ENCODE data around the gene POLR1B.
"Not testable (repeated sequence)": the region's sequence is repeated elsewhere in the genome, so short reads cannot be mapped to it uniquely, and the experiment has no call there.

POLR1B gene

DNA sequence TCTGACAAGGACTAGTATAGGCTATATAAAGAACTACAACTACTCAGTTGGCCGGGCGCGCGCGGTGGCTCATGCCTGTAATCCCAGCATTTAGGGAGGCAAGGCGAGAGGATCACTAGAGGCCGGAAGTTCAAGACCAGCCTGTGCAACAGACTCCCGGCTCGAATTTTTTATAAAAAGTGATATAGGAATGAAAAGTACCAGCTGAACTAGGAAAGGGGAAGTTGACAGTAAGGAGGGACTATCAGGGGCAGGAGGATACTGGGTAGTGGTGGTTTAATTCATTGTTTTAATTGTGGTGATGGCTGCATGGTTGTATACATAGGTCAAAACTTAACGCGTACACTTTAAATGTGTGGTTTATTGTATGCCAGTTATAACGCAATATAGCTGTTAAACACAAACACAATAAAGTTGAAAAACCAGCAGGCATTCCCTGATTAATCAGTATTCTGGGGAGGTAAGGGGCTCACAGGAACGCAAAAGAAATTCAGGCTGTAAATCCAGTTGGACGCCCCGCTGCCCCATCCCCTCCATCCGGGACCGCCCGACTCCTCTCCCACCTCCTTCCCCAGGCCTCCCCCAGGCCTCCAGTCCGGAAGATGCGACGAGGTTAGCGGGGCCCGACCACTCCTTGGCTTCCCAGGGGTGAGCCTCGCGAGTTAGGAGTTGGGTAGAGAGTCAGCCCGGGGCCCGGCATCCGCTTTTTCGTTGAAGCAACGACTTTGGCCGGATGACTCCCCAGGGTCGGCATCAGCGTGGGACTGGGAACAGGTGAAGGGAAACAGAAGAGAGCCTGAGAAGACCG lies 746 bp upstream of the POLR1B start:
- peak; percentile 78 for DNase-seq

DNA sequence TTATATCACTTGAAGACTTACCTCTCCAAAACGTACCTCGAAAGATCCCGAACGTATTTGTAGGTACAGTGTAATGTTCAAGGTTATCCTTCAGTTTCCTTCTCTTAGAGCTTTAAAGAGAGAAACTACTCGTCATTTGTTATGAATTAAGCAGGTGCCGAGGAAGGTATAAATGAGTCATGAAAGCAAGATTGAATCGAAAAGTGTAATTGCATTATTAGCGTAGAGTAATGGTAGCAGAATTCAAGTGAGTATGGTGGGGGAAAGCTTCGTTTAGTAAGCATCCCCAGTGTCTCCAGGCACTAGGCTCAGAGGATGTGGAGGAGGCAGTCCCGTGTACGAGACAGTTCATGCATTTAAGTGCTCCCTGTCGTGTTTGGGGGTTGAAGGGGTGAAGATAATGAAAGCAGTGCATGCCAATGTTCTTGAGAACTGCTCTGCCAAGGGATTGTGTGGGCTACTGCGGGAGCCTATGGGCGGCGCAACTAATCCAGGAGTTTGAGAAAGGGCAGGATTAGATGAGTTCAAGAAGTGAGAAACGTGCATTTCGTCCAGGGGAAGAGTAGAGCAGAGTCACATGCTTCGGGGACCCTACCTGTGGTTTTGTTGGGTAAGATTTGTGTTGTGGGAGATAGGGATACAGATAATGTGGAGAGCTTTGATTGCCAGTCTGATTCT lies 858 bp downstream of the POLR1B start:
- DNase-seq: no peak

DNA sequence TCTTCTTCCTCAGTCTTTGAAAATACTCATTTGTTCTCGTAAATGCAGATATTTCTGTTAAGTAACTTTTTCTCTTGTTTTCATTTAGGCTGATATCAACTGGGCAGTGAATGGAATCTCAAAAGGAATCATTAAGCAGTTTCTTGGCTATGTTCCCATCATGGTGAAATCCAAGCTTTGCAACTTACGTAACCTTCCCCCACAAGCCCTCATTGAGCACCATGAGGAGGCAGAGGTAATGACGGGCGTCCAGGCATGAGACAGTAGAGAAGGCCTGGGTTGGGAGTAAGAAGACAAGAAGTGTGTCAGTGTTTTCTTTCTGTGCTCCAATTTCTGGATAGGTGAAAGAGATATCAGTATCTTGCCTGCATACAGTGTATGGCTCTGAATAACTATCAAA lies 5.1 kb downstream of the POLR1B start:
- DNase-seq: no peak

DNA sequence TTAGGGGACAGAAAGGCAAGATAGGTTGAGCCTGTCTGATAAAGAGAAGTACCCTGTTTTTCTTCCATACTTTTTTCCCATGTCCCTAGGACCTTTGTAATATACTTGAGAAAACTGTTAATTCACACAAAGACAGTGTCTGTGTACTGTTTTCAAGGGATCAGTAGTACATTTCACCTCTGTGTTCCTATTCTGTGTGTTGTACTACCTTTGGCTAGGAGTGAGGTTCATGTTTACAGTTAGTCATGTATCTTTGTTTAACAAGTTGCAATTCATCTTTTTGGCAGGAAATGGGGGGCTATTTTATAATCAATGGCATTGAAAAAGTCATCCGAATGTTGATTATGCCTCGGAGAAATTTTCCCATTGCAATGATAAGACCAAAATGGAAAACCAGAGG lies 6.7 kb downstream of the POLR1B start:
- no peak for DNase-seq

DNA sequence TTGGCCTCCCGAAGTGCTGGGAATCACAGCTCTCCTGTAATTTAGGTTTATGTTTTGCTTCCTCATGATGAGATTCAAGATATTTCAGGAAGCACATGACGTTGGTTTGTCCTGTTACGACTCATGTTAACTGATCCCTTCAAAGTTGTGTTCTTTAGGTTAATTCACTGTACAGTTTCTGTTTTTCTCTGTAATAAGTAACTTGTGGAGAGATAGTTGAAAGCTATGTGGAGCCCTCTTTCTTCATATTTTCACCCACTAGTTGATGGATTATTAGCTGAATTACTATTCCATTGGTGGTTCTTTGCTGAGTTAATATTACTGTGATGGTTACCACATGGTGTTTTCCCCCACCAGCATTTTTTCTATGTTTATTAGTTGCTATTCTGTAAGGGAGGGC lies 23.8 kb downstream of the POLR1B start:
- DNase-seq: no peak

DNA sequence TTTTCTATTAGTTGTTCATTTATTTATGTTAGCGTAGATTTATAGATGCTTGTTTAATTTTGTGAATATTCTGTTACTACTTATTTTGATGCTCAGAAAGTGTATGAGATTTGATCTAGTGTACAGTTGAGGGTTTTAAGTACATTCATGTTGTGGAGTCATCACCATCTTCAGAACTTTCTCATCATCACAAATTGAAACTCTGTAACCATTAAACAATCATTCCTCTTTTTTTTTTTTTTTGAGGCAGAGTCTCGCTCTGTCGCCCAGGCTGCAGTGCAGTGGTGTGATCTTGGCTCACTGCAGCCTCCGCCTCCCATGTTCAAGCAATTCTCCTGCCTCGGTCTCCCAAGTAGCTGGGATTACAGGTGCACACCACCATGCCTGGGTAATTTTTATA lies 24.2 kb downstream of the POLR1B start:
- not testable (repeated sequence) for DNase-seq

DNA sequence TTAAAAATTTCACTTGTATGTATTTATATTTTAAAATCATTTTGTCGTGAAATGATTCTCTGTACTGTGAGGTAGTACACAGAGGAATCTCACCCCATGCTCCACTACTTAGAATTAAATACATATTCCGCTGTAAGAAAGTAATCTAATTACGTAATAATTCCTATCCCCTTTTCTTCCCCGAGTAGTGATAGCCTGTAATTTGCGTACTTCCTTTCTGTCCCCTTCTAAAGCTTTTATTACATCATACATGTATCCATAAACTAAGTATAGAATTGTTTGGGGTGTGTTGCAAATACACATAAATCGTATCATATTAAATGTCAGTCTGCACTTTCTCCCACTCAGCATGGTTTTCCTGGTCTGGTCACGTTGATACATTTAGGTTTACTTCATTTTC lies 29.7 kb downstream of the POLR1B start:
- DNase-seq: no peak

DNA sequence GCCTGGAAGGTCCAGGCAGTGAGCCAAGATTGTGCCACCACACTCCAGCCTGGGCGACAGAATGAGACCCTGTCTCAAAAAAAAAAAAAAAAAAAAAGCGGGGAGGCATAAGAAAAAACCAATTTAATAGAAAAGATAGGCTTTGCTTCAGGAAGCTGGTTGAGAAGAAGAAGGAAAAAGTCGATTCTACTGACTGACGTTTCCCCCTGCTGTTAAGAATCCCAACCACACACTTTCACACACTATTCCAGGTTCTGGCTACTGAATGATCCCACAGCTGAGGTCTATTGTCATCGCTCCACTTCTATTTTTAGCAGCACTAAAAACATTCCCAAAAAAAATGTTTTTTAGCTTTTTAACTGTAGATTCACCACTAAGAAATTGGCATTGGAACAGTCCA lies 35.5 kb downstream of the POLR1B start:
- no peak for DNase-seq

DNA sequence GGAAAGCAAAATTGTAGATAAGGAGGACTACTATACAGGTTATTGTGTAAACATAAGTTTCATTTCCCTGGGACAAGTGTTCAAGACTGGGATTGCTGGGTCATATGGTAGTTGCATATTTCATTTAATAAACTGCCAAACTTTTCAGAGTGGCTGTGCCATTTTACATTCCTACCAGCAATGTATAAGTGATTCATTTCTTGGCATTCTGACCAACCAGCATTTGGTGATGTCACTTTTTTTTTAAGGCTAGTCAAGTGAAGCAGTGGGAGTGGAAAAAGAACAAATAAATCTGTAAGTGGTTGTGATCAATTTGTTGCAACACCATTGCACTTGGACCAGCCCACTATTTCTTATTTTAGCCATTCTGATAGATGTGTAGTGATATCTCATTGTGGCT lies 37.0 kb downstream of the POLR1B start:
- DNase-seq: no peak

DNA sequence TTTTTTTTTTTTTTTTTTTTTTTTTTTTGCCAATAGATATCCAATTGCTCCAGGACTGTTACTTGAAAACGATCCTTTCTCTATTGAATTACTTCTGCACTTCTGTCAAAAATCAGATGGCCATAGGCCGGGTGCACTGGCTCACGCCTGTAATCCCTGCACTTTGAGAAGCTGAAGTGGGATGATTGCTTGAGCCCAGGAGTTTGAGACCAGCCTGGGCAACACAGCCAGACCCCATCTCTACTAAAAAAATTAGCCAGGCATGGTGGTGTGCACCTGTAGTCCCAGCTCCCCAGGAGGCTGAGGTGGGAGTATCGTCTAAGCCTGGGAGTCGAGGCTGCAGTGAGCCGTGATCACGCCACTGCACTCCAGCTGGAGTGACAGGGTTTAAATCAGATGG lies 37.8 kb downstream of the POLR1B start:
- DNase-seq: no peak

DNA sequence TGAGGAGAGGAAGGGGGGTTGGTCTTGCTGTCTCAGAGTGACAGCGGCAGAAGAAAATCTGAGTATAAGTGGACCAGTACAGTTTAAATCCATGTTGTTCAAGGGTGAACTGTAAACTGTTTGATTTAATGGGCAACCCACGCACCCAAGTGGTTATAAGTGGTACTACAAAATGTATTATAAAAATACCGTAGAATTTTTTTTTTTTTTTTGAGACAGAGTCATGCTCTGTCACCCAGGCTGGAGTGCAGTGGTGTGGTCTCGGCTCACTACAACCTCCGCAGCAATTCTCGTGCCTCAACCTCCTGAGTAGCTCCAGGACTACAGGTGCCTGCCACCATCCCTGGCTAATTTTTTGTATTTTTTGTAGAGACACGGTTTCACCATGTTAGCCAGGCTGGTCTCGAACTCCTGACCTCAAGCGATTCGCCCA lies 40.1 kb downstream of the POLR1B start:
- DNase-seq: peak; percentile 44

DNA sequence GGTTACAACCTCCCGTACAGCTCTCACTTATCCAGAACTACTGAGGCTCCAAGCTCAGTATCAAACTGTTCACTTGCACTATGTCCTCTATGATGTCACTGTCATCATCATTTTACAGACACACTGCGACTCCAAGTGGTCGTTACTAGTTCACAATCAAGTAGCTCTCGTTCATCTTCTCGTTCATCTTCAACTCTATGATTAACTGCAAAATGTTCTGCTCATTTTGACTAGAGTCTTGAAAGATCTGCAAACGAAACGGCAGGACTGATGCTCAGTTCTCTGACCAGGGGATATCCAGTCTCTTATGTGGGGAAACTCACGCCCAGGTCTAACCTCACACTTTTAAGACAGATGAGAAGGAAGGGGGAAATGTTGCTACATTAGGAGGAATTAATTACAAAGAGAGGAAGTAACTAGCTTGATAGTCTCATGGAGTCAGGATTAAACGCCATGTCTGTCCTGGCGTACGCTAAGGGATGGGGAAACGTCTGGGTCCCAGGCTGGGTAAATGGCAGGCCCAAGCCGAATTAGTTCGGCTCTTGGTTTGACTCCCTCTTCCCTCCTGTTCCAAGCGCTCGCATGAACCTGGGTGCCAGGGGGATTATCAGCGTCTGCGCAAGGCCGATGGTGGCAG lies 41.4 kb downstream of the POLR1B start:
- peak; percentile 19 for DNase-seq

DNA sequence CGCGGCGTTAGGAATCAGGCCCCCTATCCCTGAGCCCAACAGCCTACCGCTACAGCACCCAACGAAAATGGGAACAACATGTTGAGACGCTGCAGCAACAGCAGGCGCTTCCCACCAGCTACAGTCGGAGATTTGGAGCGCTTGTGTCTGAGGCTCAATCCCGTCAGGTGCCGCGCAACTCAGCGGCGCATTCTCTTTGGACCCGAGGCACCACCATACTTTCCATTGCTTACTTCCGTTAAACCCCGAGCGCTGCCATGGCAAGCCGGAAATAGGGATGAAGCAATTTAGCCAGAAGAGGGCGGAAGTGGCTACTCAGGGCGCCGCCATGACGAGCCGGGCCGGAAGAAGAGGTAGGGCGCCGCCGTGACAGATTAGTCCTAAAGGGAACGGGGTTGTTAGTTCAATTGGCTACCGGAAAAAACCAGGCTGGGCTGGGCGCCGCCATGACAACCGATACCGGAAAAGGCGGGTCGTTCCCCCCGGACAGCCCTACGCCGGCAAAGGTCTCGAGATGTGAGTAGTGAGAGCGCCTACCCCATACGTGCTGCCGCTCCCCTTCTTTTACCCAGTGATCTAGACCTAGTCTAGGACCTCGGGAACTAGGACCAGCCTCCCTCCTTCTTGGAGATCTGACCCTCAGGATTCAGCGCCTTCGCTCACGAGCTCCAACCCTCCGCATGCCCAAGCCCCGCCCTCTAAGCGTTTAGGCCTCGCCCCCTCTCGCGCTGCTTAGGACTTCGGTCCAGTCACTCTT lies 42.0 kb downstream of the POLR1B start, which contains the start of gene CHCHD5:
Gene CHCHD5 (plus strand): TSS at position 476 of the 757 bp plus-strand sequence. CDS start 39 bp downstream, at position 515.
- DNase-seq: peak; percentile 89

DNA sequence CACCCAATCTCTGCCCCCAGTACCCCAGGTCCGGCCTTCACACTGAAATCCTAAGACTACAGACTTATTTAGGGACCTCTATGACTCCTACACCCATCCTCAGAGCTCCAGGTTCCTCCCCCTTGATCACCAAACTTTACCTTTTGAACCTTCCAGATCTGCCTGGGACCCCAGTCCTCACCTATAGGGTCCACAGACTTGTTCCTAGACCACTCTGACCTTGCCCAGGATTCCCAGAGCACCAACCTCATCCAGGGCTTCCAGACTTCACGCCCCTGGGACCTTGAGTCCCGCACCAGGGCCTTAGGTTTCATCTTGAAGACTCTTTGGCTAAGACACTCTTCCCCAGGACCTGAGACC lies 42.6 kb downstream of the POLR1B start:
- no peak for DNase-seq

DNA sequence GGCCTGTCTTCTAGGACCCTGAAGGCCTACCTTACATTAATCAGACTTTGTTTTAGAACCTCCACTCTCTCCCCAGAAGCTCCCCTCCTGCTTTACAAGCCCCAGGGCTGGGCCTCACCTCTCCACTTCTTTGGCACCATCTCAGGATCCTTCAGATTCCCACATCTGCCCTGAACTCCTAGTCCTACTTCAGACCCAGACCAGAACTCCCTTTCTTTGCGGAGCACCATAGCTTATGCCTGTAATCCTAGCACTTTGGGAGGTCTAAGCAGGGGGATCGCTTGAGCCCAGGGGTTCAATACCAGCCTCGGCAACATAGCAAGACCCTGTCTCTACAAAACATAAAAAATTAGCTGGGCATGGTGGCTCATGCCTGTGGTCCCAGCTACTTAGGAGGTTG lies 43.1 kb downstream of the POLR1B start:
- no peak for DNase-seq

DNA sequence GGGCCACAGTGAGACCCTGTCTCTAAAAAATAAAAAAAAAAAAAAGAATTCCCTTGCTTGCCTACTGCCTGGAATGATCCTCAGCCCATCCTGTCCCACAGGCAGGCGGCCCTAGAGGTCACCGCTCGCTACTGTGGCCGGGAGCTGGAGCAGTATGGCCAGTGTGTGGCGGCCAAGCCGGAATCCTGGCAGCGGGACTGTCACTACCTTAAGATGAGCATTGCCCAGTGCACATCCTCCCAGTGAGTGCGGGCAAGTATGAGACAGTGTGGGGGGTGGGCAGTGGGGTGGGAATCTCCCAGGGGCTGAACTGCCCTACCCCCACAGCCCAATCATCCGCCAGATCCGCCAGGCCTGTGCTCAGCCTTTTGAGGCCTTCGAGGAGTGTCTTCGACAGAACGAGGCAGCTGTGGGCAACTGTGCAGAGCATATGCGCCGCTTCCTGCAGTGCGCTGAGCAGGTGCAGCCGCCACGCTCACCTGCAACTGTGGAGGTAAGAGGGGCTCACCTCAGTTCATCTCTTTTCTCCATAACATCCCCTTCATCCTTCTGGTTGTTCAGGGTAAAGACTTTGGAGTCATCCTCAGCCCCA lies 43.7 kb downstream of the POLR1B start:
- DNase-seq: no peak

DNA sequence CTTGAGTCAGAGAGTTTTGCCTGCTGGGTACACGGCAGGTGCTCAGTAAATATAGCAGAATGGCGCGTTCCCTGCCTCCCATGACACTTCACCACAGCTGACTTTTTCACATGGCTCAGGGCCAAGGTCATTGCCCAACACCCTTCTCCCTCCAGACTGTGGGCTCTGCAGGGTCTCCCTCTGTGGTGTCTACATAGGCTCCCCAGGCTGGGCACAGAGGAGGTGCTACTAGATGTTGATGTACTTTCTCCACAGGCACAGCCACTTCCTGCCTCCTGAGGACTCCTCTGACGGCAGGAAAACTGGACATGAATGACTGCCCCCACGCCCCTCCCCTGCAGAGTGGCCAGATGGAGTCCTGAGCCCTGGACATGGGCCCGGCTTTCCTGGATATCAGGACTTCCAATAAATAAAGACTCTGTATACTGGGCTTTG lies 46.4 kb downstream of the POLR1B start:
- peak; percentile 34 for DNase-seq

DNA sequence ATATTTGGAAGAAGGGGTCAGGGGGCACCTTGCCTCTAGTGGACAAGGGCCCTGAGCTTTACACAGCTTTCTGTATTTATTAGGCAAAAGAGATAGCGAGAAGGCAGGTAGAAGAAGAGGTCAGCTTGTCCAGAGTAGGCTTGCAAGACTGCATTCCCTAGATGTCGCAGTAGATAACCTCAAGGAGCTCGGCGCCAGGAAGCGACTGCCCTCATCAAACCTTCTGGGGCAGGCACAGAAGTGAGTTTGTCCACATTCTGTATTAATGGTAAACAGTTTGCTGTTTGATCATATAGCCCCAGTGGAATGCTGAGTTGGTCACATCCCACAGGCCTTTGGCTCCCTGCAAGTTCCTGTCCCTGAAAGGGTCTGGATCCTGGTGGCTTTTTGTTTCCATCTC lies 49.1 kb downstream of the POLR1B start:
- DNase-seq: no peak

DNA sequence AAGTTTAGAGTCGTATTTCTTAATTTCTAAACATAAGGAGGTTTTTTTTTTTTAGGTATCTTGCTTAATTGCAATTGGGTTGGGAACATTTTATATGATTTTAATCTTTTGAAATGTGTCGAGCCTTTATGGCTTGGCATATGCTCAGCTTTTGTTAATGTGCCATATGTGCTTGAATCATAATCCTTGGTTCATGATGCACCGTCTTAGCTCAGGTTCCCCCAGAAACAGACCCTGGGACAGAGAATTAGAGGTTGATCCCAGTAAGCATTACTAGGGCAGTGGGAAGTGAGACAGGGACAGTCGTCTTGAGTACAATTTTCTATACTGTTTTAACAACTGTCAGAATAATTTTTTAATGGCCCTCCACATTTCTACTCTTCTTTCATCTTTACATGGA lies 51.5 kb downstream of the POLR1B start:
- DNase-seq: no peak

DNA sequence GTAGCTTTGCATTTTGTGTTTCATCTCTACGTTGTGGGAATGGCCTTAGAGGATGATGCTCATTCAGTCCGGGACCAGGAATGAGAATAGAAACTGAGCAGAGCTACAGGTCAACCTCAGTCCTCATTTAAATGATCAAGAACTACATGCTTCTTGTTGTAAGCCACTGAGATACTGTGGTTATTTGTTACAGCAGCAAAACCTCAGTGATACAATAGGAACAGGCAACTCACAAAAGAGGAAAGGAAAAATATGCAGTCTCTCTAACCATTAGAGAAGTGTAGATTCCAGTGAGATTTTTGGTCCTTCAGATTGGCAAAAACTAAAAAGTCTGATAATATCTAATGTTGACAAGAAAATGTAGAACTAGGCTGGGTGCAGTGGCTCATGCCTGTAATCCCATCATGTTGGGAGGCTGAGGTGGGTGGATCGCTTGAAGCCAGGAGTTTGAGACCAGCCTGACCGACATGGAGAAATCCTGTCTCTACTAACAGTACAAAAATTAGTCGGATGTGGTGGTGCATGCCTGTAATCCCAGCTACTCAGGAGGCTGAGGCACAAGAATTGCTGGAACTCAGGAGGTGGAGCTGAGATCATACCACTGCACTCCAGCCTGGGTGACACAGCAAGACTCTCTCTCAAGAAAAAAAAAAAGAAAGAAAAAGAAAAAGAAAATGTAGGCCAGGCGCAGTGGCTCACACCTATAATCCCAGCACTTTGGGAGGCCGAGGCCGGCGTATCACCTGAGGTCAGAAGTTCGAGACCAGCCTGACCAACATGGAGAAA lies 55.5 kb downstream of the POLR1B start:
- no peak for DNase-seq

DNA sequence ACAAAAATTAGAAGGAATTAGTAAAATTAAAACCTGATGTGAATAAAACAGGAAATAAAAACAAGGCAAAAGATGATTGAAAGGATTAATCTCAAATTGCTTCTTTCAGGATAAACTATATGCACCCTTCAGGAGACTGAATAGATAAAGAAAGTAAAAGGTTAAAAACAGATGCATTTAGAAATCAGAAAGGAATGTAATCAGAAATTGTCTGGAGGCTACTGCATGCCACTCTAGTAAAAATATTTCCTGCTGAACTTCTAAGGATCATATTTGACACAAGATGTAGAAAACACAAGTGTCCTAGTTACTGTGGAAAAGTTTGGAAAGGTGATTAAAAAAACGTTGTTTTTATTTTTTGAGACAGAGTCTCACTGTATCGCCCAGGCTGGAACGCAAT lies 58.4 kb downstream of the POLR1B start:
- DNase-seq: no peak

DNA sequence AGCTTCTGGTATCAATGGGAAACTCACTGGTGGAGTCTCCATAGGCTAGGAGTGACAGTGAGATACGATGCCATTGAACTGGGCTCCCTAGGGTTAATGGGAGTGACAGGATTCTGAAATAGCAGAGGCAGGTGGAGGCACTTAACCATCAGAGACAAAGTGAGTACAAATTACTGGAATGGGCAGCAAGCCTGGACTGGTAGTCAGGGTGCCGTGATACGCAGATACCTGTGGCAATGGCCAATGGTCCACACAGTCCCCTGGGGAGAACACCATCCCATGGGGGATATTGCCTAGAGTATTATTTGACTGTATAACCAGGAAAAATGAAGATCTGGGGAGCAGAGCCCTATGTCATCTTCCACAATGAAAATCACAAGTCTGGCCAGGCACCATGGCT lies 59.5 kb downstream of the POLR1B start:
- DNase-seq: no peak

All from NCI-H510A (cell line).